Neural progenitor cell (in vitro differentiated cells): ENCODE results near the gene MYO1B.

Experiments used
- CTCF ChIP-seq: fragments of 200-600 bp; sonication (generic); IDR thresholded peaks from 2 replicates; pipeline ENCODE4 v1.5.1; 2017; ENCODE audit warnings: antibody characterized with exemption, mild to moderate bottlenecking
- EZH2 ChIP-seq: fragments of 200-600 bp; sonication (generic); IDR thresholded peaks from 2 replicates; pipeline ENCODE4 v1.6.1; 2017; ENCODE audit warnings: antibody characterized with exemption, mild to moderate bottlenecking, moderate library complexity
- EZH2phosphoT487 ChIP-seq: fragments of 200-600 bp; sonication (generic); IDR thresholded peaks from 2 replicates; pipeline ENCODE4 v1.6.1; 2017; ENCODE audit warnings: antibody characterized with exemption

- no peak for TF ChIP-seq CTCF
- no peak for TF ChIP-seq EZH2
- no peak for TF ChIP-seq EZH2phosphoT487
Observed at GRCh38 chr2:191295088-191295487, 49.9 kb downstream of the MYO1B start.
